HG03060 (cell line): ENCODE results near the gene STEAP1.
A peak's percentile ranks its signal among the peaks of the same experiment; 100 is the strongest.

ENCODE experiments used
- ATAC-seq: cut with Tn5 transposase; IDR thresholded peaks from one replicate; pipeline ENCODE4 v1.9.1; 2021; ENCODE audit warnings: low read depth, moderate number of reproducible peaks; ENCODE audit not compliant: unreplicated experiment

Gene STEAP1

DNA sequence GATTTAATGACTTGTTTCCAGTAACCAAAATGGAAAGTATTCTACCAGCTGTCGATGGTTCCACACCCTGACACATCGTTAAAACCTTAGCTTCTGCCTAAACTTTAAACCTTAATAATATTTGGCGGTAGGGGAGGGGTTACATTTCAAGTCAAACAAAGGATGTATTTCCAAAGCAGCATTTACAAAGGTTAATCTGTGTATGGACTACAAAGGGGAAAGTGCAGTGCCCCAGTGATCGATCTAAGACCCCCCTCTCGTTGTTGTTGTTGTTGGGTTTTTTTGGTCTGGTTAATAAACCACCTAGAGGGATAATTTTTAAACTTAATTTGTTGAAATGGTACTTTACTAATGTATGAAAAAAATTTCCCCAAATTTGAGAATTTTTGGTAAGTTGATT is 56.2 kb downstream of the STEAP1 start:
- ATAC-seq: no peak

DNA sequence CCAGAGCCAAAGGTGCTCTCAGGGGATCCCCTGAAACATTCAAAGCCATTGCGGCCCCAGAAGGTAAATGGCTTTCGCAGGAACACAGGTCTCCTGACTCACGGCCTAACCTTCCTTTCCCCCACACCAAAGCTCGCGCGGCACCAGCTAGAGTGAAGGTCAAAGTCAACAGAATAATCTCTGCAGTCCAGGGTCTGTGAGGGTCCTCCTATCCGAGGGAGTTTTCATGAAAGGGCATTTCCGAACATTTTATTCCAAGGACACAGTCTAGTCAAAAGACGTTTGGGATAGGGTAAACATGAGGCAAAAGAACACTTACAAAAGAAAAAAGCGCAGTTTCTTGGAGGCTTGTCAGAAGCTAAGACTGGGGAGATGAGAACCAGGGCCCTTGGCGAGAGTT is 56.7 kb downstream of the STEAP1 start:
- ATAC-seq: no peak

DNA sequence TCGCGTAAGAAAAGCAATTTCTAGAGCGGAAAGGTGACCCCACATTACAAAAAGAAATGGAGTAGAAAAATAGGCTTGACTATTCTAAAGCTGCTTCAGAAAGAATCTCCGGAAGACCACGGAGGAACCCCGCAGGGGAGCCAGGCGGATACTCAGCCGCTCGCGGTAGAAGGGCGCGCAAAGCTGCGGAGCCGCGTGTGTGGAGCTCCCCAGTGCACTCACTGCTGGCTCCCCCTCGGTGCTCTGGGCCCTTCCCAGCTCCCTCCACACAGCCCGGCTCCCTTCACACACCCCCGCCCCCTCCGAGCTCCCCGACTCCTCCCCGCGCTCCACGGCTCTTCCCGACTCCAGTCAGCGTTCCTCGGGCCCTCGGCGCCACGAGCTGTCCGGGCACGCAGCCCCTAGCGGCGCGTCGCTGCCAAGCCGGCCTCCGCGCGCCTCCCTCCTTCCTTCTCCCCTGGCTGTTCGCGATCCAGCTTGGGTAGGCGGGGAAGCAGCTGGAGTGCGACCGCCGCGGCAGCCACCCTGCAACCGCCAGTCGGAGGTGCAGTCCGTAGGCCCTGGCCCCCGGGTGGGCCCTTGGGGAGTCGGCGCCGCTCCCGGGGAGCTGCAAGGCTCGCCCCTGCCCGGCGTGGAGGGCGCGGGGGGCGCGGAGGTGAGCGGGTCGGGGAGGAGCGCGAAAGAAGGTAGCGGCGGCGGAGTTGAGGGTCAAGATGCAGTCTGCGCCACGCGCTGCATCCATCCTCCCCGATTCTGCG is 57.3 kb downstream of the STEAP1 start, which contains the start of gene STEAP2:
TSS of gene STEAP2 (plus strand) at position 350 of the 758 bp plus-strand sequence. CDS start 13,343 bp downstream, outside the sequence.
- peak; percentile 63 for ATAC-seq

DNA sequence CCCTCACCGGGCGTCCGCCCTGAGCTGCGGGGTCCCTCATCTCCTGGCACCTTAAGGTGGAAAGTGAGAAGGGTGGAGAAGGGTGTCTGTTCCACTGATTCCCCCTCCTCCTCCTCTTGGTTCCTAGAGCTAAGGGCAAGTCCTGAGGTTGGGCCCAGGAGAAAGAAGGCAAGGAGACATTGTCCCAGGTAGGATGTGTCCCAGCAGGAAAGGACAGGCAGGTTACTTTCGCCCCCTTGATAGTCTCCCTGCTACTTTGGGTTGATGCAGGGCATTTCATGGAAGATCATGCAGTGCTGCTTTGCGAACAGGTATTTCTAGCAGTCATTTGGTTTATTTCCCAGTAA is 57.9 kb downstream of the STEAP1 start:
- no peak for ATAC-seq

DNA sequence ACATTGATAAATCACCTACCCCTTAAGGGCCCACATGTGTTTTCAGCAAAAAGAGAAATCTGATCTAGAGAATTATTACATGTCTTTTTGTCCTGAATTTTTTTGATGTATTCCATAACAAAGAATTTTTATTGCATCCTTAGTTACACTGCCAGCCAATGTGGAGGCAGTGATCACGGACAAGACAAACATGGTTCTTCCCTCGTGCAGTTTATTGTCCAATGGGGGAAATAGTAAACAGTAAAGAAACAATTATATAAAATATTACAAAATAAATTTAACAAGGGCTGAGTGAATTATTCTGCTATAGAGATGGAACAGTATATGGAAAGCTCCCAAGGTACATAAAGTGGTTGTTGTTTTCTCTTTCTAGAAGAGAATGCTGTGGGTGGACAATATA is 59.3 kb downstream of the STEAP1 start:
- no peak for ATAC-seq
